Myometrial cell (primary cell): ENCODE results near the gene C10orf53. TPM values are rescaled to one million over a fixed set of nuclear protein-coding genes. Genes with fewer than 3 reads are reported as not detected.

Experiments
- total RNA-seq: library from RNA; depleted of rRNA; stranded (reverse); fragments of >200 nt; gene quantifications from 2 replicates; pipeline ENCODE4 v1.2.3, GENCODE V29; 2015

The C10orf53 gene
- total RNA-seq, result not detected in 2 replicates

GRCh38 chr10:49679480-49679893 lies at the start of gene C10orf53:
C10orf53 (plus strand) TSS chr10:49679651; CDS start chr10:49679698, 47 bp downstream.

Other genes starting within 250 kb of the C10orf53 start
- gene ERCC6, start 140.5 kb upstream of the C10orf53 start, total RNA-seq, result 7.4 and 9.2 TPM in 2 replicates
- gene SLC18A3, start 69.3 kb upstream of the C10orf53 start, total RNA-seq, result not detected in 2 replicates
- gene CHAT, start 65.6 kb upstream of the C10orf53 start, total RNA-seq, result not detected in 2 replicates
- gene OGDHL, start 82.7 kb downstream of the C10orf53 start, total RNA-seq, result 0.18 and 0.58 TPM in 2 replicates